Measurements from ENCODE around the gene FXYD4.

The FXYD4 gene

DNA sequence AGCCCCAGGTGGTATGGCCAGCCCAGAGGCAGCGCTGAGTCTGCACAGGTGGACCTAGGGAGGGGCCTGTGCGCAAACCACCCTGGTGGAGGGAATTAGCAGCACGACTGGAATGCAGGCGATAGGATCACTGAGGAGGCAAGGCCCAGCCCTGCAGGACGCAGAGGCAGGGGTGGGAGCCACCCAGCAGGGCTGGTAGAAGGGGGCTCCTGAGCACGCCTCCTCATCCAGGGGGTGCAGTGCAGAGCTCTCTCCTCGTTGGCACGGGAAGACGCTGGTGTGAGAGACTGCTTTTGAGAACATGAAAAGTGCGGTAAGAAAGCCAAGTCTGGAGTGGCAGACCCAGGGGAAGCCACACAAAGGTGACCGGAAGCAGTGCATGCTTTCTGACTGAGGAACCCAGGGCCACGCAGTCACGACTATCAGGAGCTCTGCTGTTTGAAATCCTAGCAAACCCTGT lies 6.0 kb downstream of the FXYD4 start:
- Histone ChIP-seq H3K4me1 (ENCODE audit: control insufficient read depth, low read depth, low read length) (peaks cover 10% of the 10 kb centered on the region), H3K27ac (ENCODE audit: low read length) (no peak overlapping the region), H3K9me3 (ENCODE audit: control insufficient read depth, low read depth, low read length) (no peaks in the 10 kb centered on the region), H3K9ac (ENCODE audit: low read length) (no peak overlapping the region), H3K27me3 (ENCODE audit: control insufficient read depth, insufficient read depth, low read length) (no peaks in the 10 kb centered on the region), H3K36me3 (ENCODE audit: control insufficient read depth, low read depth, low read length) (no peaks in the 10 kb centered on the region), H3K4me3 (ENCODE audit: low read length) (no peak overlapping the region)

GRCh38 chr10:43380610-43381222 lies 9.3 kb downstream of the FXYD4 start:
- Histone ChIP-seq H3K9ac (ENCODE audit: low read length) (no peak overlapping the region), H3K4me3 (ENCODE audit: low read length) (no peak overlapping the region), H3K27me3 (ENCODE audit: control insufficient read depth, insufficient read depth, low read length) (no peaks in the 10 kb centered on the region), H3K27ac (ENCODE audit: low read length) (no peak overlapping the region), H3K9me3 (ENCODE audit: control insufficient read depth, low read depth, low read length) (no peaks in the 10 kb centered on the region), H3K4me1 (ENCODE audit: control insufficient read depth, low read depth, low read length) (peaks cover 3% of the 10 kb centered on the region), H3K36me3 (ENCODE audit: control insufficient read depth, low read depth, low read length) (peaks cover 6% of the 10 kb centered on the region)

- Histone ChIP-seq H3K27ac (ENCODE audit: low read length) (no peak overlapping the region), H3K9ac (ENCODE audit: low read length) (no peak overlapping the region), H3K36me3 (ENCODE audit: control insufficient read depth, low read depth, low read length) (peaks cover 32% of the 10 kb centered on the region)
These were observed 12.0 kb downstream of the FXYD4 start for GRCh38 chr10:43383204-43383971.

DNA sequence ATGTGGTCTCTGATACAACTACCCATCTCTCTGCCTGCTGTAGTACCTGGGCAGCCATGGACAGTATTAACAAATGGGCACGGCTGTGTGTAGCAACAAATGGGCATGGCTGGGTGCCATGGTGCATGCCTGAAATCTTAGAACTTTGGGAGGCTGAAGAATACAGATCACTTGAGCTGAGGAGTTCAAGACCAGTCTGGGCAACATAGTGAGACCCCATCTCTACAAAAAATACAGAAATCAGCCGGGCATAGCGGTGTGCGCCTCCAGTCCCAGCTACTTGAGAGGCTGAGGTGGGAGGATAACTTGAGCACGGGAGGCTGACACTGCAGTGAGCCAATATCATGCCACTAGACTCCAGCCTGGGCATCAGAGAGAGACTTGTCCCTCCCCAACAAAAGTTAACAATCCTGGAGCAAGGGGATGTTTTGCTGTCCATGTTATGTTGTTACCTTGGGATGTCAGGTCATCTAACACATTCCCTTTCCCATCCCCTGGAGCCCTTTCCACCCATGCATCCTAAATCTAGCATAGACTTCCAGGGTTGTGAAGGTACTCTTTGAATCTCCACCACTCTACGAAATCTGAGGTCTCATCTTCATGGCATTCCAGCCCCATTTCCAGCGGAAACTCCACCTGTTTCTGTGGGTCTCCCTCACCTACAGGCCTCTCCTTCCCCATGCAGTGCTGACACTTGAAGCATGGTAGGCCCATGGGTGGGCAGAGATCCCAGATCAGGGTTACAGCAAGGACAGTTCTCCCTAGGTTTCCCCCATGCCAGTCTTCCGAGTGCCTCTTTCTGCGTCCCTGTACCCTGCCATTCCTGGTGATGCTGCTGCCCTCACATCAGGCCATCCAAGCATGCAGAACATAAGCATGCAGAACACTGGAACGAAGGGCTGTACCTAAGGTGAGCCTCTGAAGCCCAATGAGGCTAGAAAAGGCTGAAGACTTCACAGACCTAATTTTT lies 13.1 kb downstream of the FXYD4 start:
- Histone ChIP-seq H3K4me3 (ENCODE audit: low read length) (no peak overlapping the region), H3K27me3 (ENCODE audit: control insufficient read depth, insufficient read depth, low read length) (no peaks in the 10 kb centered on the region), H3K9ac (ENCODE audit: low read length) (no peak overlapping the region), H3K27ac (ENCODE audit: low read length) (no peak overlapping the region), H3K4me1 (ENCODE audit: control insufficient read depth, low read depth, low read length) (no peaks in the 10 kb centered on the region), H3K9me3 (ENCODE audit: control insufficient read depth, low read depth, low read length) (no peaks in the 10 kb centered on the region), H3K36me3 (ENCODE audit: control insufficient read depth, low read depth, low read length) (peaks cover 44% of the 10 kb centered on the region)

More at GRCh38 chr10:43383204-43383971, 12.0 kb downstream of the FXYD4 start:
- no peaks in the 10 kb centered on the region for H3K9me3 ChIP-seq (ENCODE audit: control insufficient read depth, low read depth, low read length)
- H3K4me1 ChIP-seq (ENCODE audit: control insufficient read depth, low read depth, low read length) = no peaks in the 10 kb centered on the region
- no peaks in the 10 kb centered on the region for H3K27me3 ChIP-seq (ENCODE audit: control insufficient read depth, insufficient read depth, low read length)
- H3K4me3 ChIP-seq (ENCODE audit: low read length) = no peak overlapping the region

- Histone ChIP-seq H3K27me3 (ENCODE audit: control insufficient read depth, insufficient read depth, low read length) (no peaks in the 10 kb centered on the region), H3K9ac (ENCODE audit: low read length) (no peak overlapping the region), H3K9me3 (ENCODE audit: control insufficient read depth, low read depth, low read length) (no peaks in the 10 kb centered on the region), H3K36me3 (ENCODE audit: control insufficient read depth, low read depth, low read length) (peaks cover 54% of the 10 kb centered on the region), H3K27ac (ENCODE audit: low read length) (no peak overlapping the region), H3K4me1 (ENCODE audit: control insufficient read depth, low read depth, low read length) (no peaks in the 10 kb centered on the region), H3K4me3 (ENCODE audit: low read length) (no peak overlapping the region)
These were observed 14.1 kb downstream of the FXYD4 start for GRCh38 chr10:43385412-43386004.

DNA sequence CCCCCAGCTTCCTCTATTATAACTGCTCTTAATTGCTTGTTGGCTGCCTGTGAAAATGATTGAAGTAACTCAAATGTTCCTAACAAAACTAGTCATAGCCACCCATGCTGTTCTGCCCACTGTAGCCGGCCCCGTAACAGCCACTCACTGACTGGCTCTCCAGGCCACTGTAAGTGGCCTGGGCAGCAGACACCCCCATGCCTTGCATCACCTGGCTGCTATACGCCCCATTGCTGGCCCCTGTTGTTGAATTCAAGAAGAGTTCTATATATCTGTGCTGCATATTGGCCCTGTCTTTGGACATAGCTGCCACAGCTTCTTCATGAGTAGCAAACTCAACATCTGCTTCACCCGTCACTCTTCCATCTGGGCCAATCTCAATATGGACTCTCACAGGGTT lies 15.1 kb downstream of the FXYD4 start:
- H3K27ac ChIP-seq (ENCODE audit: low read length) = no peak overlapping the region
- no peak overlapping the region for H3K9ac ChIP-seq (ENCODE audit: low read length)
- H3K36me3 ChIP-seq (ENCODE audit: control insufficient read depth, low read depth, low read length) = peaks cover 64% of the 10 kb centered on the region

DNA sequence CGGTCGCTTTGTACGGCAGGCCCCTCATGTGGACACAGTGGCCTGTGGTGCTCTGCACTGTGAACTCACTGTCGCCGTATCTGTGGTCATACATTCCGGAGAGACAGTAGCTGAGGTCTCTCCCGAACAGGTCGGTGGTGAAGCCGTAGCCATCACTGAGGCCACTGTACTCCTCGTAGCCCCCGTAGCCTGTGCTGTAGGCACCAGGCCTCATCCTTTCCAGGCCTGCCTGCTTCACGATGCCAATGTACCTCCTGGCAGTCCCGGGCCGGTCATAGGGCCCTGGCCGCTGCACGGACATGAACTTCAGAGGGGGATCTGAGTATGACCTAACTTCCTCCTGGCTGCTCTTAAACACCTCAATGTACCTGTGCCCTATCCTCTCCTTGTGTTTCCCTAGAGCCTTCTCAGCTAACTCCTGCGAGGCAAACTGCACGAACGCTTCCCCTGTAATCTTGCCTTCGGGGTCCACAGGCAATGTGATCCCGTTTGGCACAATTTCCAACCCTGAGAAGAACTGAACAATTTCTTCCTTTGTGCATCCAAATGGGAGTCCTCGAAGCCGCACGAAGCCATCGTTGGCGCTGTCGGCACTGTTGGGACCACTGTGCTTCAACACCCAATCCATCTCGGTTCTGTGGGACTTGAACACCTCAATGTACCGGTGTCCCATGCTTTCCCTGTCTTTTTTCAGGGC lies 15.7 kb downstream of the FXYD4 start:
- no peaks in the 10 kb centered on the region for H3K4me1 ChIP-seq (ENCODE audit: control insufficient read depth, low read depth, low read length)
- no peak overlapping the region for H3K9ac ChIP-seq (ENCODE audit: low read length)
- no peaks in the 10 kb centered on the region for H3K27me3 ChIP-seq (ENCODE audit: control insufficient read depth, insufficient read depth, low read length)
- H3K36me3 ChIP-seq (ENCODE audit: control insufficient read depth, low read depth, low read length) = peaks cover 69% of the 10 kb centered on the region
- no peak overlapping the region for H3K4me3 ChIP-seq (ENCODE audit: low read length)
- H3K9me3 ChIP-seq (ENCODE audit: control insufficient read depth, low read depth, low read length) = no peaks in the 10 kb centered on the region
- H3K27ac ChIP-seq (ENCODE audit: low read length) = no peak overlapping the region

More for the DNA sequence above, 15.1 kb downstream of the FXYD4 start:
- H3K9me3 ChIP-seq (ENCODE audit: control insufficient read depth, low read depth, low read length) = no peaks in the 10 kb centered on the region
- no peaks in the 10 kb centered on the region for H3K27me3 ChIP-seq (ENCODE audit: control insufficient read depth, insufficient read depth, low read length)
- no peaks in the 10 kb centered on the region for H3K4me1 ChIP-seq (ENCODE audit: control insufficient read depth, low read depth, low read length)
- H3K4me3 ChIP-seq (ENCODE audit: low read length) = no peak overlapping the region

GRCh38 chr10:43387678-43388032 lies 16.2 kb downstream of the FXYD4 start:
- H3K27me3 ChIP-seq (ENCODE audit: control insufficient read depth, insufficient read depth, low read length) = no peaks in the 10 kb centered on the region
- H3K9me3 ChIP-seq (ENCODE audit: control insufficient read depth, low read depth, low read length) = no peaks in the 10 kb centered on the region

DNA sequence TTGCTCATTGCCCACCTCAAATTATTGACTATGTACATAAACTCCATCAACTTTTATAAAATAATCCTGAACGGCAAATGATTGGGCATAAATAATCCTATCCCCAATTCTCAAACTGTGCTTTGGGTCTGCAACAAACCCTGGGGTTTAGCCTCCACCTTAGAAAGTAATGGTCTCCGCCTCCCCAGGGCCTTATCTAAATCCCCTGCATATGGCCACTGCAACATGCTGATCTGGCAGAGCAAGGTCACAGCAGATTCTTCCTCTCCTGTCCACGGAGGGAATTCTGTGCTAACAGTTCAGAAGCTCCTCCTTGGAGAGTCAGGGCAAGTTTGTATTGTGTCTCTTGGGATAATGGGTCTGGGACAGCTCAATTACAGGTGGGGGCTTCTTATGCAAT lies 18.4 kb downstream of the FXYD4 start:
- H3K9me3 ChIP-seq (ENCODE audit: control insufficient read depth, low read depth, low read length) = no peaks in the 10 kb centered on the region
- H3K4me3 ChIP-seq (ENCODE audit: low read length) = no peak overlapping the region
- no peak overlapping the region for H3K9ac ChIP-seq (ENCODE audit: low read length)
- H3K27me3 ChIP-seq (ENCODE audit: control insufficient read depth, insufficient read depth, low read length) = no peaks in the 10 kb centered on the region
- peaks cover 6% of the 10 kb centered on the region for H3K4me1 ChIP-seq (ENCODE audit: control insufficient read depth, low read depth, low read length)
- H3K36me3 ChIP-seq (ENCODE audit: control insufficient read depth, low read depth, low read length) = peaks cover 97% of the 10 kb centered on the region
- no peak overlapping the region for H3K27ac ChIP-seq (ENCODE audit: low read length)

More at GRCh38 chr10:43387678-43388032, 16.2 kb downstream of the FXYD4 start:
- no peak overlapping the region for H3K4me3 ChIP-seq (ENCODE audit: low read length)
- no peak overlapping the region for H3K9ac ChIP-seq (ENCODE audit: low read length)
- peaks cover 75% of the 10 kb centered on the region for H3K36me3 ChIP-seq (ENCODE audit: control insufficient read depth, low read depth, low read length)
- H3K27ac ChIP-seq (ENCODE audit: low read length) = no peak overlapping the region
- no peaks in the 10 kb centered on the region for H3K4me1 ChIP-seq (ENCODE audit: control insufficient read depth, low read depth, low read length)

- no peak overlapping the region for H3K9ac ChIP-seq (ENCODE audit: low read length)
- peaks cover 99% of the 10 kb centered on the region for H3K36me3 ChIP-seq (ENCODE audit: control insufficient read depth, low read depth, low read length)
- H3K4me1 ChIP-seq (ENCODE audit: control insufficient read depth, low read depth, low read length) = peaks cover 10% of the 10 kb centered on the region
- no peak overlapping the region for H3K4me3 ChIP-seq (ENCODE audit: low read length)
- H3K9me3 ChIP-seq (ENCODE audit: control insufficient read depth, low read depth, low read length) = no peaks in the 10 kb centered on the region
- no peaks in the 10 kb centered on the region for H3K27me3 ChIP-seq (ENCODE audit: control insufficient read depth, insufficient read depth, low read length)
- no peak overlapping the region for H3K27ac ChIP-seq (ENCODE audit: low read length)
These were observed 18.9 kb downstream of the FXYD4 start for GRCh38 chr10:43390333-43390732.

All from iPS-18a (cell line).